Measurements from ENCODE around the gene CERS6.
A peak's percentile ranks its signal among the peaks of the same experiment; 100 is the strongest.
"Not testable (repeated sequence)": the region's sequence is repeated elsewhere in the genome, so short reads cannot be mapped to it uniquely, and the experiment has no call there.

CERS6 gene

GRCh38 chr2:168742258-168742932, 286.3 kb downstream of the CERS6 start:
- no peak for DNase-seq

DNA sequence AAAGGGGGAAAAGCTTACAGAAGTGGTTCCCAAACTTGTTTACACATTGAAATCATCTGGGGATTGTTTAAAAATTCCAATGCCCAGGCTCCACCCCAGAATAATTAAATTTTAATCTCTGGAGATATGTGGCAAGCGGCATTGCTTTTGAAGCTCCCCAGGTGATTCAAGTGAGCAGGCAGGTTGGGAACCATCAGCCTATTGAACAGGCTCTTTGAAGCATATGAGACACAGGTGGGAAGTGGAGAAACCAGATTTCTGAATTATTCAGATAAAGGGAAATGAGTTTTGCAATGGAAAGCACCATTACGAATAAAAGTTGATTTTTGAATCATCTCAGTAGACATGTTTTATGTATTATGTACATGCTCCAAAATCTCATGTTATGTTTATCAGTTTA, 288.8 kb downstream of the CERS6 start:
- no peak for DNase-seq

- DNase-seq = no peak
These were observed 292.4 kb downstream of the CERS6 start for GRCh38 chr2:168748461-168748860.

DNA sequence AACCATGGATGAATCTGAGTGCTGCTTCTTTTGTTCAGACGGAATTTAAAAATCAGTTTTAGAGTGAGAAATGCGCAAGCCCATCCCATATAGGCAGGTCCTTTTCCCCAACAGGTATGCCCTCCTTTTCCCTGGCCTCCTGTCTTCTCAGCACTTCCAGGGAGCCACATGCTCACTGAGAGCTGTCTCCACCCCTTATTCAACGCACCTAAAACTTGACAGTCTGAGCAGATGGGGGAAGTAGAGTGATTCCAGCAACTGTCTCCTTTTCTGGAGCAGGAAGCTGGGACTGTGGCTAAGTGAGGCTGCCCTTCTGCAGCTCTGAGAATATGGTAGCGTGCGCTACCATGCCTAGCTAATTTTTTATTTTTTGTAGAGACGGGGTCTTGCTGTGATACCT, 293.2 kb downstream of the CERS6 start:
- DNase-seq = peak; percentile 77

- DNase-seq = no peak
These were observed 295.1 kb downstream of the CERS6 start for GRCh38 chr2:168751104-168751740.

DNA sequence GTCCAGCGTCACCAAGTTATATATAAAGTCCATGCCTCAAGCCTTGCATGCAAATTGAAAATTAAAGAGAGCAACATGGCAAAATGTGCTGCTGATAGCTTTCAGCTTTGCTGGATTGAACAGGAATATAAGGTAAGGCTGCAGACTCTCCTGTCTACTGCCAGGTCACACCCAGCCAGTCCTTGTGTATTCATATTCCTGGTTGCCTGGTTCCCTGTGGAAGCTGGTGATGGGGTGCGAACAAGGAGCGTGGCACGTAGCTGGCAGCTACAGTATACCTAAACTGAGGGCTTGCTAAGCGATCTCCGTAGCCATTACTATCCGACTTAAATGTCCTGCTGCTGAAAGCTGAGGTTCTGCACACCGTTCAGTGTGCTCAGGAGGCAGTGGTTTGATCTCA, 296.3 kb downstream of the CERS6 start:
- no peak for DNase-seq

GRCh38 chr2:168753765-168754329, 297.8 kb downstream of the CERS6 start:
- no peak for DNase-seq

GRCh38 chr2:168757223-168757622, 301.2 kb downstream of the CERS6 start:
- DNase-seq = no peak

DNA sequence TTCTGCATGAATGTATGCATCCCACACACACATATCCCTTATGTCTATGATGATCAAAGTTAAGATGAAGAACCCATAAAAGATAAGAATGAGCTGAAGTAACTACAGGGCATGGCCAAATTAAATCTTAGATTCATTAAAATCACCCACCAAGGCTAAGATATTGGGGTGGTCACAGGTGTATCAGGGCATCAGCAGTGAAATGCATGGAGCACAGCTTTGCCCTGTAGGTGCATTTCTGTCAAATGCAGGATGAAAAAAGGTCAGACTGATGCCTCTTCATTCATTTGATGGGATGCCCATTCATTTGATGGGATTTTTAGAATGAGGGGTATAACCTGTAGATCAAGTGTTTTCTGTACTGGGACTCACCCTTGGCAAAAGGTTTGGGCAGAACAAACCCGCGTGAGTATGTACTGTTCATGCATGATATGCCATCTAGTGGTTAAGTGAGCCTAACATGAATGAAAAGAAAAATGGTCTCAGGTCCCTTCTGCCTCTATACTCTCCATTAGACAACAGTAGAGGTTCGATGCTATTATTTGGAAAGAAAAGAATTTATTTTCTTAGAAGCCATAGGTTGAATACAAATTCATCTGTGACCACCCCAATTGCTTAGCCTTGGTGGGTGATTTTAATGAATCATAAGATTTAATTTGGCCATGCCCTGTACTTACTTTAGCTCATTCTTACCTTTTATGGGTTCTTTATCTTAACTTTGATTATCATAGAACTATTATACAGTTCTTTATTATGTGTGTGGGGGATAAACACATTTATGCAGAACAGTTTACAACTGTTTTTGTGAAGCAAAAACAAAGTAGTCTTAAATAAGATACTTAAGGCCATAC, 303.1 kb downstream of the CERS6 start:
- DNase-seq = peak; percentile 64

DNA sequence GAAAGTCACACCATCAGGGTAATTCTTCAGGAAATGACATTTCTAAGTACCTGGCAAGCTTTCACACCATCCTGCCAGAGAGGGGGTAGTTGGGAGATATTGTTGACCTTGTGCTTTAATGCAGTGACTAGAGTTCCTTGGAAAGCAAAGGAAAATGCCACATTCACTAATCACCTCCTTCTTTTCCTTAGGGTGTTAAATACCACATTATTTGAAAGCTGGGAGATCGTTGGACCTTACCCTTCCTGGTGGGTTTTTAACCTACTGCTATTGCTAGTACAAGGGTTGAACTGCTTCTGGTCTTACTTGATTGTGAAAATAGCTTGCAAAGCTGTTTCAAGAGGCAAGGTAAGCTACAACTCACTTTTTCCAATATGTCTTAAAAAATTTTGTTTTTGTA, 309.3 kb downstream of the CERS6 start:
- DNase-seq = no peak

GRCh38 chr2:168766600-168766999, 310.5 kb downstream of the CERS6 start:
- DNase-seq = no peak

DNA sequence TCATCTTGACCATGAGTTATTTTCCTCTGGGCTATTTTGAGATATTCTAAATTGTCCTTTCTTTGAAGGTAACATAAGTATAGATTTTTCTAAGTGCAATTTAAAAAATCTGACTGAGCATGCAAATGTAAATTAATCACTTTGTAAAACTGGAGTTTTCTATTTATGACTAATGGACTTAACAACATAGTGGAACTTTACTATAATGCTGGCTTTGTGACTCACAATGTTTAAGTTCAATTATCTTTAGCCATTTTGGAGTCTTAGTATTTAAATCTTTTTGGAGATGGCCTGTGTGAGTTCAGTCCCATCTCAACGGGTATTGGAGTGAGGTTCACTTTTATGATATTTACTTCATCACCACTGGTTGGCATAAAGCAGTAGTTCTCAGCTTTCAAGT, 311.2 kb downstream of the CERS6 start:
- no peak for DNase-seq

GRCh38 chr2:168768357-168768756, 312.3 kb downstream of the CERS6 start:
- not testable (repeated sequence) for DNase-seq

DNA sequence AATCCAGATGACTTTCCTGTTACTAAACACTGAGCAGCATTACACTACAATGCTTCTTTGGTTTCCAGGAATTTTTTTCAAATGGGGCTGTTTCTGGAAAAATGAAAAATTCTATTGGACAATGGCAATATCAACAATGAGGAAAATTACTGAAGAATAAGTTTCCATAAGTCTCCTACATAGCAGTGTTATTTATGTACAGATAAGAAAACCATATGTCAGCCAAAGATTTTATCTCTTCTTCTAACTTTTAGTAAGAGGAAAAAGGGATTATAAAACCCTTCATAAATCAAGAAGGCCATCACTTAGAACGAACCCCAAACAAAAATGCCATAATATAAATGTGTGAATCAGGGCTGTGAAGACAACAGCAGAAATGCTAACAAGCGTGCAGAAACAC, 314.7 kb downstream of the CERS6 start:
- DNase-seq = no peak

GRCh38 chr2:168772704-168773103, 316.6 kb downstream of the CERS6 start:
- no peak for DNase-seq

DNA sequence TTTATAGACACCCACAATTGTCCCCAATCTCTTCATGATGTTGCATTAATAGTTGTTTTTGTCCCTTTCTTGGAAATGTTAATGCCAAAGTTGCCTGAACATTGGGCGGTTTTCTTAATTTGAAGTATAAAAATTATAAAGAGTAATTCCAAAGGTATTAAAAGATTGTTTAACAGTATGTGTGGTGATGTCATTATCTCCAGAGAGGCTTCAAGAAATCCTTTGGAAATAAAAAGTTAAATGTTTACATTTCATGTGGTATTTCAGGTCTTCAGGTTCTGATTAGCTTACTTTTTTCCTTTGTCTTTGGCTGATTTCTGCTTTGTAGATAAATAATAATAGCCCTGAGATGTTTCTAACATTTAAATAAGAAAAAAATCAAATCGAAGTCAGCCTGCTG, 317.1 kb downstream of the CERS6 start:
- DNase-seq = no peak

DNA sequence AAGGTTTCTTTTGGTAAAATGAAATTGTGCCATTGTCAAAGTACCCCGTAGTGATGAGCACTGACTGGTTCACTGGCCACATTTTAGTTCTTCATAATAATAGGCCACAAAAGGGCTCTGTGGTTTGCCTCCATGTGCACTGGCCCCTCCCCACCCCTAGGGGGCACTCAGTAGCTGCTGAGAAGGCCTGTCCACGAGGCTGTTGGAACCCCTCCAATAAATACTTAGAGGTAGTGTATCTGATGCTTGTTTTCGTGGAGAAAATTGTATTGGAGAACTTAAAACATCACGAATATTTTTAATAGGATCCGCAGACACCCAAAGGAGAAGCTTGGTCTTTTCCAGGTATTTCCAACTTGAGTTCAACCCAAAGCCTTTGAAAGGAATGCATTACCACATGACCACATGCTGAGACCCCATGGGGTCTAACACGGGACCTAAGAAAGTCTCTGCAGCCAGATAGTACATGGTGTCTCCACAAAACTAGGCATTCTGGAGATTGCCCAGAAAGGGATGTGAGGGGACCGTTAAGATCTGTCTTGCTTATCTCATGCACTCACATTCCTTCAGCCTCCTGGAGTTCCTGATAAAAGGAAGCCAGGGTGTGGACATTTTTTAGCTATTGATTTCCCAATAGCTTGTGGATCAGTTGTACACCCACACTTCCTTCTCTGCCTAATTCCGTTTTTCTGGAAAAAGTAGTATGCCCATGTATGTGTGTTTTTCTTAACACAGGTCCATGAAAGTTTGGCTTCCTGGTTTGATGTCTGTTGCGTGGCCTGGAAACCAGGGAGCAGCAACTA, 317.8 kb downstream of the CERS6 start:
- peak; percentile 38 for DNase-seq

DNA sequence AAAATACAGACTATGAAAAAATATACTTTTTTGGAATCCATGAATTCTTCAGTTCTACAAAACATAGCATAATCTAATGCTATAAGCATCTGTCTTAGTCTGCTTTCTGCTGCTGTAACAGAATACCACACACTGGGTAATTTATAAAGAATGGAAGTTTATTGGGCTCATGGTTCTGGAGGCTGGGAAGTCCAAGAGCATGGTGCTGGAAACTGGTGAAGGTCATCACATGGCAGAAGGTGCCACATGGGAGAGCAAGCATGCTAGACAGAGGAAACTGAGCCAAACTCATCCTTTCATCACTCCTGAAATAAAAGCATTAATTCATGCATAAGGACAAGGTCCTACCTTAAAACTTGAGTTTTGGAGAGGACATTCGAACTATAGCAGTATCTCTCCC, 319.8 kb downstream of the CERS6 start:
- DNase-seq = no peak

DNA sequence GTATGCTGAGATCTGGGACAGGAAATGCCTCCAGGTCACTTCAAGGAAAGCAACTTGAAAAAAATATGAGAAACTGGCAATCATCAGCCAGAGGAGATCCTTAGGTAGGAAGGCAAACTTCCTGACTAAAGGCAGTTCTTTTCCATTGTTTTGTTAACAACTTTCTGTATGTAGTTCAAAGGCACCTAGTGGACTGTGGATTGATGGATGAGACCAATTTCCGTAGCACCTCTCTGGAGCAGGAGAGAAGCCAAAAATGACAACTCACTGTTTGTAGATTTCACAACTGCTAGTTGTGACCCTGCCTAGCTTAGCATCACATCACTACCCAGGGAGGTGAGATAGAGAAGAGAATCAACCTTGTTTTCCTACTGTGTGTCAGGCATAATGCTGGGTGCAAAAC, 324.6 kb downstream of the CERS6 start:
- DNase-seq = no peak

- no peak for DNase-seq
These were observed 325.2 kb downstream of the CERS6 start for GRCh38 chr2:168781191-168781817.

DNA sequence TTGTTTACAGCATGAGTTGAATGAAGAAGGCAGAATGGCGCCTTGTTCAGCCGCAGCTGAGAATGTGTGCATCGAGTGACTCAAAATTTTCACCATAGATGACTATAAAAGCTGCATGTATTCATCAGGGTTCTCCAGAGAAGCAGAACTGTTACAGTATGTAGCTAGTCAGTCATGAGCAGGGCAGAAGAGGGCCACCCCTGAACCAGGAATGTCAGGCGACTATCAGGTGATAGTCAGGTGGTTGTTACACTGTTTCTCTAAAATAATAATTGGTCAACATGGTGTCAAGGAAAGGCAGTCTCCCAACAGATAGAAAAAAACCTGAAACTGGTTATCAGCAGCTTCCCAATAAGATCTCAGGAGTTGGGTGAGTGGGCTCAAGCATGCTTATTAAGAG, 326.2 kb downstream of the CERS6 start:
- no peak for DNase-seq

DNA sequence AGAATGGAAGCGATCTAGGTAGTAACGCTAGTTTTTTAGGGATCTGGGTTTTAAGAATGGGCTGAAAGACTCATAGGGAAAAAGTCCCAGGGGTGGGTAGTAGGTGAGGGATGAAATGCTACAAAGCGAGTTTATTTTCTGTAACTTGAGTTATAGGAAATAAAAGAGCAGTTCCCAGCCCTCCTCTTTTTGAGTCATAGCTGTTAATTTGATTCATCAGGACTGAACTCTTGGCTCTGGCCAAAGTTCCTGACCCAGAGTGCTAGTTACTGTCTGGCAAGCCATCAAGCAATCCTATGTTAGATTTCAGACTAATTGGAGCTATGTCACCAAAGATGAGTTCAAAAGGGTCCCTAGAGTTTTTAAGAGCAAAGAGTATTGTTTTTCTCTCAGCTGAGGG, 328.9 kb downstream of the CERS6 start:
- no peak for DNase-seq
